OCI-LY3 (cell line): ENCODE data around the gene LHB.

Experiments used
- H2AFZ ChIP-seq: fragments of 200-600, 300-600 bp; shearing (Covaris generic); 2 replicates; pipeline ENCODE4 v1.6.0; 2014; ENCODE audit warnings: antibody characterized with exemption, low read depth, low read length
- H3K27ac ChIP-seq: fragments of 200-600, 300-600 bp; sonication (generic); 2 replicates; pipeline ENCODE4 v1.5.1; 2014; ENCODE audit warnings: mild to moderate bottlenecking, low read length, moderate library complexity, mixed read lengths
- H3K27me3 ChIP-seq: fragments of 200-600, 300-600 bp; sonication (generic); 2 replicates; pipeline ENCODE4 v1.6.1; 2014; ENCODE audit warnings: low read depth, low read length, mixed read lengths
- H3K36me3 ChIP-seq: fragments of 200-600, 300-600 bp; sonication (generic); replicated peaks from 2 replicates; pipeline ENCODE3; 2014; ENCODE audit warnings: low read depth, low read length, mixed read lengths
- H3K4me1 ChIP-seq: fragments of 300-600, 200-600 bp; sonication (generic); 2 replicates; pipeline ENCODE4 v1.6.1; 2014; ENCODE audit warnings: low read length, mixed read lengths
- H3K4me2 ChIP-seq: fragments of 200-600, 300-600 bp; sonication (generic); 2 replicates; pipeline ENCODE4 v1.6.1; 2014; ENCODE audit warnings: low read length, mixed read lengths
- H3K4me3 ChIP-seq: fragments of 300-600, 200-600 bp; sonication (generic); 2 replicates; pipeline ENCODE4 v1.5.1; 2014; ENCODE audit warnings: antibody characterized with exemption, mild to moderate bottlenecking, low read length, moderate library complexity
- H3K79me2 ChIP-seq: fragments of 300-600, 200-600 bp; shearing (Covaris generic); 2 replicates; pipeline ENCODE4 v1.6.1; 2014; ENCODE audit warnings: mild to moderate bottlenecking, low read length, mixed read lengths
- H3K9ac ChIP-seq: fragments of 300-600, 200-600 bp; shearing (Covaris generic); 2 replicates; pipeline ENCODE4 v1.6.0; 2014; ENCODE audit warnings: mild to moderate bottlenecking, low read length, moderate library complexity
- H3K9me3 ChIP-seq: fragments of 200-600, 300-600 bp; shearing (Covaris generic); 2 replicates; pipeline ENCODE4 v1.6.1; 2014; ENCODE audit warnings: low read length, mixed read lengths; ENCODE audit not compliant: insufficient read depth
- H4K20me1 ChIP-seq: fragments of 200-600, 300-600 bp; sonication (generic); 2 replicates; pipeline ENCODE4 v1.6.1; 2016; ENCODE audit warnings: low read length, mixed read lengths; ENCODE audit not compliant: insufficient read depth
- CTCF ChIP-seq: fragments of 200-600, 300-600 bp; sonication (generic); IDR thresholded peaks from 2 replicates; pipeline ENCODE4 v1.5.1; 2014; ENCODE audit warnings: antibody characterized with exemption, low read length, low read depth
- EZH2phosphoT487 ChIP-seq: fragments of 200-600 bp; shearing (Covaris generic); IDR thresholded peaks from 2 replicates; pipeline ENCODE4 v1.6.1; 2018; ENCODE audit warnings: antibody characterized with exemption, mixed run types, low read depth

The LHB gene

GRCh38 chr19:48991873-48992580 lies 24.9 kb downstream of the LHB start:
- H3K4me3 ChIP-seq, result peak overlapping the region; percentile 85
- no peak for TF ChIP-seq CTCF
- no peak for TF ChIP-seq EZH2phosphoT487
- H3K79me2 ChIP-seq, result peaks cover 54% of the 10 kb centered on the region
- H3K4me2 ChIP-seq, result peak overlapping the region; percentile 93
- H3K36me3 ChIP-seq, result peaks cover 14% of the 10 kb centered on the region
- peak overlapping the region; percentile 84 for H3K9ac ChIP-seq
- H3K27ac ChIP-seq, result peak overlapping the region; percentile 43
- peaks cover 6% of the 10 kb centered on the region; the same call in 1 of the 2 replicates for H4K20me1 ChIP-seq
- no peak overlapping the region for H2AFZ ChIP-seq
- H3K27me3 ChIP-seq, result no peaks in the 10 kb centered on the region
- H3K9me3 ChIP-seq, result no peaks in the 10 kb centered on the region
- H3K4me1 ChIP-seq, result peaks cover 16% of the 10 kb centered on the region

- Histone ChIP-seq H3K9ac (no peak overlapping the region), H2AFZ (no peak overlapping the region), H3K4me1 (peaks cover 16% of the 10 kb centered on the region), H3K4me2 (no peak overlapping the region), H3K27ac (no peak overlapping the region), H3K9me3 (no peaks in the 10 kb centered on the region), H3K79me2 (peaks cover 45% of the 10 kb centered on the region), H4K20me1 (peaks cover 6% of the 10 kb centered on the region; the same call in 1 of the 2 replicates), H3K36me3 (peaks cover 18% of the 10 kb centered on the region), H3K27me3 (no peaks in the 10 kb centered on the region), H3K4me3 (no peak overlapping the region)
- TF ChIP-seq CTCF (no peak), EZH2phosphoT487 (no peak)
These were observed 25.8 kb downstream of the LHB start for GRCh38 chr19:48991011-48991609.

GRCh38 chr19:48990400-48990799 lies 26.5 kb downstream of the LHB start:
- Histone ChIP-seq H3K4me3 (no peak overlapping the region), H2AFZ (no peak overlapping the region), H3K4me1 (peaks cover 16% of the 10 kb centered on the region), H3K9me3 (no peaks in the 10 kb centered on the region), H3K79me2 (peaks cover 38% of the 10 kb centered on the region), H3K4me2 (no peak overlapping the region), H3K36me3 (peaks cover 24% of the 10 kb centered on the region), H3K27ac (no peak overlapping the region), H3K9ac (no peak overlapping the region), H4K20me1 (peaks cover 6% of the 10 kb centered on the region; the same call in 1 of the 2 replicates), H3K27me3 (no peaks in the 10 kb centered on the region)
- TF ChIP-seq EZH2phosphoT487 (no peak), CTCF (no peak)

GRCh38 chr19:48989701-48990291 lies 27.1 kb downstream of the LHB start:
- Histone ChIP-seq H2AFZ (no peak overlapping the region), H3K9ac (no peak overlapping the region), H3K9me3 (no peaks in the 10 kb centered on the region), H3K4me1 (peaks cover 12% of the 10 kb centered on the region), H3K79me2 (peaks cover 32% of the 10 kb centered on the region), H3K4me3 (no peak overlapping the region), H3K4me2 (no peak overlapping the region), H3K36me3 (peaks cover 27% of the 10 kb centered on the region), H3K27ac (no peak overlapping the region), H4K20me1 (peaks cover 6% of the 10 kb centered on the region; the same call in 1 of the 2 replicates), H3K27me3 (no peaks in the 10 kb centered on the region)
- TF ChIP-seq CTCF, result no peak
- no peak for TF ChIP-seq EZH2phosphoT487
